ENCODE results near the gene NPM1. TPM values are rescaled to one million over a fixed set of nuclear protein-coding genes. Genes with fewer than 3 reads are reported as not detected.
A peak's percentile ranks its signal among the peaks of the same experiment; 100 is the strongest.

NPM1 gene
- total RNA-seq, 1 donor from 2014 or later, result 389 TPM

DNA sequence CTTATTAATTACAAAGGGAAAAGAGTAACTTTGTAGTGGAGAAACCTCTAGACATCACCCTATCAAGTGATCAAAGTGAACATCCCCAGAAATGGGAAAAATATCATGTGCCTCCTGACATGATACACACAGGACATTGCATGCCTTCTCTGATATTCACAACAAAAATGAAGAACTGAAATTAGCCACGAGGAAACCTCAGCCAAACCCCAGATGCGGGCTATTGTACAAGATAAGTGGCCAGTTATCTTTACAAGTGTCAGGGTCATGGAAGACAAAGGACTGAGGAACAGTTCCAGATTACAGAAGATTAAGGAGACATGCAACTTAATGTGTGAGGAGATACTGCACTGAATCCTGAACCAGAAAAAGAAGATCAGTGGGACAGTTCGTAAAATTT lies 23.8 kb upstream of the NPM1 start:
- intact Hi-C loops (cut with micrococcal nuclease), result no loop called here
- Histone ChIP-seq H3K9me3 (replicated peaks) (no peaks in the 10 kb centered on the region), H3K4me1 (no peaks in the 10 kb centered on the region), H3K27me3 (ENCODE audit: low read depth) (peaks cover 35% of the 10 kb centered on the region), H3K4me3 (no peak overlapping the region), H3K36me3 (no peaks in the 10 kb centered on the region), H3K27ac (replicated peaks) (no peak overlapping the region)
- TF ChIP-seq, protein P1, sequence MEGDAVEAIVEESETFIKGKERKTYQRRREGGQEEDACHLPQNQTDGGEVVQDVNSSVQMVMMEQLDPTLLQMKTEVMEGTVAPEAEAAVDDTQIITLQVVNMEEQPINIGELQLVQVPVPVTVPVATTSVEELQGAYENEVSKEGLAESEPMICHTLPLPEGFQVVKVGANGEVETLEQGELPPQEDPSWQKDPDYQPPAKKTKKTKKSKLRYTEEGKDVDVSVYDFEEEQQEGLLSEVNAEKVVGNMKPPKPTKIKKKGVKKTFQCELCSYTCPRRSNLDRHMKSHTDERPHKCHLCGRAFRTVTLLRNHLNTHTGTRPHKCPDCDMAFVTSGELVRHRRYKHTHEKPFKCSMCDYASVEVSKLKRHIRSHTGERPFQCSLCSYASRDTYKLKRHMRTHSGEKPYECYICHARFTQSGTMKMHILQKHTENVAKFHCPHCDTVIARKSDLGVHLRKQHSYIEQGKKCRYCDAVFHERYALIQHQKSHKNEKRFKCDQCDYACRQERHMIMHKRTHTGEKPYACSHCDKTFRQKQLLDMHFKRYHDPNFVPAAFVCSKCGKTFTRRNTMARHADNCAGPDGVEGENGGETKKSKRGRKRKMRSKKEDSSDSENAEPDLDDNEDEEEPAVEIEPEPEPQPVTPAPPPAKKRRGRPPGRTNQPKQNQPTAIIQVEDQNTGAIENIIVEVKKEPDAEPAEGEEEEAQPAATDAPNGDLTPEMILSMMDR (IDR thresholded peaks at IDR 0.05; ENCODE audit: borderline replicate concordance), result no peak
- DNase-seq, result no peak

DNA sequence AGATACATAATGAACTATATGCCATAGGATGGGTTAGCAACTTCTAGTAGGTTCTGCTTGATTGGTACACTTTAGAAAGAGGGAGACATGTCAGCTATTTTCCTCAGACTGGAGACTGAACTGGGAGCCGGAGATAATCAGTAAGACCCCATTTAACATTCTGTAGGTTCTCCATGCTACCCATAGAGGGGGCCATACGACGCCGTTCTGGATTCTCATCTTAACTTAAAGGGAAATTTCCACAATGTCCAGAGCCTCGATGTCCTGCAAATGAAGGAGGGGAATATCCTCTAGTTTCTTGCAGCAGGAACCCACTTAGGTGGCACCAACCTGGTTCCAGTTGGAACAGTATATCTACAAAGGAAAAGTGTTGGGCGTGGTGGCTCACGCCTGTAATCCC lies 22.3 kb upstream of the NPM1 start:
- Histone ChIP-seq H3K9me3 (replicated peaks) (no peaks in the 10 kb centered on the region), H3K4me3 (no peak overlapping the region), H3K27ac (replicated peaks) (no peak overlapping the region), H3K36me3 (no peaks in the 10 kb centered on the region), H3K27me3 (ENCODE audit: low read depth) (peaks cover 50% of the 10 kb centered on the region), H3K4me1 (no peaks in the 10 kb centered on the region)
- DNase-seq, result no peak
- TF ChIP-seq, protein P1 (IDR thresholded peaks at IDR 0.05; ENCODE audit: borderline replicate concordance), result peak; percentile 27
- intact Hi-C loops (cut with micrococcal nuclease), result no loop called here

DNA sequence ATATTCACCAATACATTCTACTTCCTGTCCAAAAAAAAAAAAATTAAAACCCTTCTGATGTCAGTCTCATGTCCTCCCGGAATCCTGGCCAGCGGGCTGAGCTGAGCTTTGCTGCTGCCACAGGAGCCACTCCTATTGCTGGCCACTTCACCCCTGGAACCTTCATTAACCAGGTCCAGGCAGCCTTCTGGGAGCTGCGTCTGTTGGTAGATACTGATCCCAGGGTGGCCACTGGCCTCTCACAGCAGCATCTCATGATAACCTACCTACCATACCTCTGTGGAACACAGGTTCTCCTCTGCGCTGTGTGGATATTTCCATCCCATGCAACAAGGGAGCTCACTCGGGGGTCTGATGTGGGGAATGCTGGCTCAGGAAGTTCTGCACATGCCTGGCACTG lies 21.0 kb upstream of the NPM1 start:
- TF ChIP-seq, protein P1 (IDR thresholded peaks at IDR 0.05; ENCODE audit: borderline replicate concordance), result no peak
- intact Hi-C loops (cut with micrococcal nuclease), result no loop called here
- Histone ChIP-seq H3K4me3 (no peak overlapping the region), H3K4me1 (no peaks in the 10 kb centered on the region), H3K27ac (replicated peaks) (no peak overlapping the region), H3K27me3 (ENCODE audit: low read depth) (peaks cover 62% of the 10 kb centered on the region), H3K36me3 (no peaks in the 10 kb centered on the region), H3K9me3 (replicated peaks) (no peaks in the 10 kb centered on the region)
- DNase-seq, result no peak

DNA sequence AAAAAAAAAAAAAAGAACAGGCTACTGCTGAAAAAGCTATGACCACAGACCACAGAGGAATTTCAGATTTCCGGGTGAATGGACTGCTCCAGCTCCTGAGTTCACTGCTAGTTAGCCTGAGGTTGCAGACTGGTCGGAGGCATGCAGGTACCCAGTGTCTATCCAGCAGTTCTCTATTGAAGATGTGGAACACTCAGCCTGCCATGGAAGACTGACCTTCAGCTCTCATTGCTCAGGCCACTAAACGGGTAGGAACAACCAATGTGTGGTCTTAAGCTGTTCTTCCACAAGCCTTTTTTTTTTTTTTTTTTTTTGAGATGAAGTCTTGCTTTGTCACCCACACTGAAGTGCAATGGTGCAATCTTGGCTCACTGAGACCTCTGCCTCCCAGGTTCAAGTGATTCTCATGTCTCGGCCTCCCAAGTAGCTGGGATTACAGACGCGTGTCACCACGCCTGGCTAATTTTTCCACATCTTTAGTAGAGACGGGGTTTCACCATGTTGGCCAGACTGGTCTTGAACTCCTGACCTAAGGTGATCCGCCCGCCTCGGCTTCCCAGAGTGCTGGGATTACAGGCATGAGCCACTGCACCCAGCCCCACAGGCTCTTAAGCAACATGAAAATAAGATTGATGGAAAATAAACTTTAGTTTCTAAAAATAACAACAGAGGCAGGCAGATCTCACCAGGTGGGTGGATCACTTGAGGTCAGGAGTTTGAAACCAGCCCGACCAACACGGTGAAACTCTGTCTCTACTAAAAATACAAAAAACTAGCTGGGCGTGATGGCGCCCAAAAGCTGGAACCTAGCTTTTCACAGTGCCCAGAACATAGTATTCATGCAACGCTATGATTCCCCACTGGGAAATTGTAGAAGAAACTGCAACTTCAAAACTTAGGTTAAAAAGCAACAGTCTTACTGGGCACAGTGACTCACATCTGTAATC lies 20.0 kb upstream of the NPM1 start:
- no peak overlapping the region for H3K4me3 ChIP-seq
- no peaks in the 10 kb centered on the region for H3K9me3 ChIP-seq (replicated peaks)
- DNase-seq, result no peak
- no peaks in the 10 kb centered on the region for H3K4me1 ChIP-seq
- H3K36me3 ChIP-seq, result no peaks in the 10 kb centered on the region
- no peak overlapping the region for H3K27ac ChIP-seq (replicated peaks)
- intact Hi-C loops (cut with micrococcal nuclease), result no loop called here
- H3K27me3 ChIP-seq (ENCODE audit: low read depth), result peaks cover 69% of the 10 kb centered on the region
- TF ChIP-seq, protein P1 (IDR thresholded peaks at IDR 0.05; ENCODE audit: borderline replicate concordance), result no peak

DNA sequence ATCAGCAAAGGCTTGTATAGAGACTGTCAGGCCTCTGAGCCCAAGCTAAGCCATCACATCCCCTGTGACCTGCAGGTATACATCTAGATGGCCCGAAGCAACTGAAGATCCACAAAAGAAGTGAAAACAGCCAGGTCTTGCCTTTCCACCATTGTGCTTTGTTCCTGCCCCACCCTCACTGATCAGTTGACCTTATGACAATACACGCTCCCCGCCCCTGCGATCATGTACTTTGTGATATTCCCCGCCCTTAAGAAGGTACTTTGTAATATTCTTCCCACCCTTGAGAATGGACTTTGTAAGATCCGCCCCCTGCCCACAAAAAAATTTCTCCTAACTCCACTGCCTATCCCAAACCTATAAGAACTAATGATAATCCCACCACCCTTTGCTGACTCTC lies 18.6 kb upstream of the NPM1 start:
- H3K4me3 ChIP-seq, result no peak overlapping the region
- intact Hi-C loops (cut with micrococcal nuclease), result no loop called here
- H3K4me1 ChIP-seq, result no peaks in the 10 kb centered on the region
- no peaks in the 10 kb centered on the region for H3K36me3 ChIP-seq
- H3K27me3 ChIP-seq (ENCODE audit: low read depth), result peaks cover 63% of the 10 kb centered on the region
- no peak overlapping the region for H3K27ac ChIP-seq (replicated peaks)
- DNase-seq, result no peak
- no peaks in the 10 kb centered on the region for H3K9me3 ChIP-seq (replicated peaks)
- TF ChIP-seq, protein P1 (IDR thresholded peaks at IDR 0.05; ENCODE audit: borderline replicate concordance), result no peak
